ENCODE results near the gene KDM4C.

KDM4C gene

GRCh38 chr9:6757132-6757455 is 679 bp upstream of the KDM4C start:
- DNase-seq (ENCODE audit: low spot score): no peak
- Histone ChIP-seq H3K4me3 (peak overlapping the region; percentile 98), H3K27ac (peak overlapping the region; percentile 96 to 99)
- no peak for TF ChIP-seq CTCF (IDR thresholded peaks at IDR 0.05)

GRCh38 chr9:6758248-6758497 is 400 bp downstream of the KDM4C start:
- Histone ChIP-seq H3K27ac (peak overlapping the region; percentile 96 to 99), H3K4me3 (peak overlapping the region; percentile 98)
- TF ChIP-seq CTCF (IDR thresholded peaks at IDR 0.05): no peak
- DNase-seq (ENCODE audit: low spot score): no peak

DNA sequence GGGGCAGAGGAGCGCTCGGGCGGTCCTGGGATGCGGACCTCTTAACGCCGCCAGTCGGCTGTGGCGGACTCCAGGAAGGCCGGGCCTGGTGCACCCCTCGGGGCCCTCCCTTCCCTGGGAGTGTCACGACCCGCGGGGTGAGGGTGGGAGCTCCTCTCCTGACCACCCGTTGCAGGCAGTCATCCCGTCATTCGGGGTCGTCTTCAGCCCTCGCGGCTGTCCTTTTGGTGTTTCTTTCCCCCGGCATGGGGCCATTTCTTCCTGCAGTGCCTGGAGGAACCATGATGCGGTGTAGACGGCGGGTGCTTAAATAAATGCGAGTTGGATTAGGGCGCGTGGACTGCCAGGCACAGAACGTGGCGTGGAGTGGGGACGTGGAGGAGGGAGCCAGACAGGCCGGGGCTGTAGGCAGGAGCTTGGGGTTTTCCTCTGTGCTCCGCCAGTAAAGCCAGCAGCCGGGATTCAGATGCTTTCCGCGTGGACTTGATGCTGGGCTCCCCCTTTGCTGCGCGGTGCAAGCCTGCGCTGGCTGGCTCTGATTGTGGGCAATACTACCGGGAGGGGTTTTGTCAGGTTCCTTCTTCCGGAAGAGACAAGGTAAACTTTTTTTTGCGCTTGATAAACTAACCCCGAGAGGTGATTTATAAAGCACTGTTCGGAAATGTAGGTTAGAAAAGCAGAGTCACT is 868 bp downstream of the KDM4C start:
- no peak for TF ChIP-seq CTCF (IDR thresholded peaks at IDR 0.05)
- Histone ChIP-seq H3K27ac (peak overlapping the region; percentile 96 to 99), H3K4me3 (peak overlapping the region; percentile 98)
- DNase-seq (ENCODE audit: low spot score): peak; percentile 83

GRCh38 chr9:6759185-6759977 is 1.6 kb downstream of the KDM4C start:
- H3K4me3 ChIP-seq: peak overlapping the region; percentile 98
- DNase-seq (ENCODE audit: low spot score): no peak
- TF ChIP-seq CTCF (IDR thresholded peaks at IDR 0.05): no peak
- H3K27ac ChIP-seq: peak overlapping the region; percentile 96 to 99

- Histone ChIP-seq H3K4me3 (no peak overlapping the region), H3K27ac (no peak overlapping the region)
- no peak for DNase-seq (ENCODE audit: low spot score)
- TF ChIP-seq CTCF (IDR thresholded peaks at IDR 0.05): no peak
Observed at GRCh38 chr9:6761306-6761705, 3.5 kb downstream of the KDM4C start.

- Histone ChIP-seq H3K4me3 (no peak overlapping the region), H3K27ac (no peak overlapping the region)
- no peak for DNase-seq (ENCODE audit: low spot score)
- TF ChIP-seq CTCF (IDR thresholded peaks at IDR 0.05): no peak
Observed at GRCh38 chr9:6763244-6763643, 5.5 kb downstream of the KDM4C start.

- DNase-seq (ENCODE audit: low spot score): no peak
- H3K4me3 ChIP-seq: no peak overlapping the region
- no peak overlapping the region for H3K27ac ChIP-seq
- TF ChIP-seq CTCF (IDR thresholded peaks at IDR 0.05): no peak
Observed at GRCh38 chr9:6764011-6764410, 6.2 kb downstream of the KDM4C start.

All from coronary artery (tissue), 2 donors.